SU-DHL-6 (cell line): ENCODE results near the gene PSAPL1.

Experiments
- EZH2phosphoT487 ChIP-seq: fragments of 200-600 bp; sonication (generic), shearing (Covaris generic); conservative IDR thresholded peaks from 2 replicates; pipeline ENCODE4 v1.6.1; 2018; ENCODE audit warnings: mild to moderate bottlenecking, antibody characterized with exemption, low read length, moderate library complexity, mixed read lengths
- TF ChIP-seq, protein P1 (sequence below): fragments of 200-600 bp; sonication (generic); IDR thresholded peaks from one replicate; pipeline ENCODE4 v1.5.1; 2017; ENCODE audit warnings: antibody characterized with exemption, mild to moderate bottlenecking, low read length, moderate library complexity; ENCODE audit not compliant: insufficient read depth, poor library complexity, severe bottlenecking

GRCh38 chr4:7389101-7389701 is 45.5 kb downstream of the PSAPL1 start:
- TF ChIP-seq, protein P1, sequence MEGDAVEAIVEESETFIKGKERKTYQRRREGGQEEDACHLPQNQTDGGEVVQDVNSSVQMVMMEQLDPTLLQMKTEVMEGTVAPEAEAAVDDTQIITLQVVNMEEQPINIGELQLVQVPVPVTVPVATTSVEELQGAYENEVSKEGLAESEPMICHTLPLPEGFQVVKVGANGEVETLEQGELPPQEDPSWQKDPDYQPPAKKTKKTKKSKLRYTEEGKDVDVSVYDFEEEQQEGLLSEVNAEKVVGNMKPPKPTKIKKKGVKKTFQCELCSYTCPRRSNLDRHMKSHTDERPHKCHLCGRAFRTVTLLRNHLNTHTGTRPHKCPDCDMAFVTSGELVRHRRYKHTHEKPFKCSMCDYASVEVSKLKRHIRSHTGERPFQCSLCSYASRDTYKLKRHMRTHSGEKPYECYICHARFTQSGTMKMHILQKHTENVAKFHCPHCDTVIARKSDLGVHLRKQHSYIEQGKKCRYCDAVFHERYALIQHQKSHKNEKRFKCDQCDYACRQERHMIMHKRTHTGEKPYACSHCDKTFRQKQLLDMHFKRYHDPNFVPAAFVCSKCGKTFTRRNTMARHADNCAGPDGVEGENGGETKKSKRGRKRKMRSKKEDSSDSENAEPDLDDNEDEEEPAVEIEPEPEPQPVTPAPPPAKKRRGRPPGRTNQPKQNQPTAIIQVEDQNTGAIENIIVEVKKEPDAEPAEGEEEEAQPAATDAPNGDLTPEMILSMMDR = no peak
- TF ChIP-seq EZH2phosphoT487 = no peak
